Activated CD8-positive, alpha-beta memory T cell treated with anti-CD3 and anti-CD28 coated beads for 36 hours (primary cell): ENCODE results near the gene GATA3. TPM values are rescaled to one million over a fixed set of nuclear protein-coding genes. Genes with fewer than 3 reads are reported as not detected.

Experiments
- CTCF ChIA-PET: fragments of 350-600 bp; sonication (Branson Sonifier 250); formaldehyde crosslinking; loops from one replicate; lab custom pipeline; 2021; ENCODE audit warnings: antibody characterized with exemption; lab: Charles Lee
- POLR2A ChIA-PET: fragments of 350-600 bp; sonication (Branson Sonifier 250); formaldehyde crosslinking; loops from one replicate; lab custom pipeline; 2021; ENCODE audit warnings: antibody characterized with exemption; lab: Charles Lee
- total RNA-seq, 2 experiments: library from RNA; stranded (reverse); gene quantifications; one replicate each; pipeline ENCODE4 v1.2.3, GENCODE V29; 2021

GATA3 gene
- total RNA-seq, 2 experiments from 2014 or later: 31.1 to 32.9 TPM

DNA sequence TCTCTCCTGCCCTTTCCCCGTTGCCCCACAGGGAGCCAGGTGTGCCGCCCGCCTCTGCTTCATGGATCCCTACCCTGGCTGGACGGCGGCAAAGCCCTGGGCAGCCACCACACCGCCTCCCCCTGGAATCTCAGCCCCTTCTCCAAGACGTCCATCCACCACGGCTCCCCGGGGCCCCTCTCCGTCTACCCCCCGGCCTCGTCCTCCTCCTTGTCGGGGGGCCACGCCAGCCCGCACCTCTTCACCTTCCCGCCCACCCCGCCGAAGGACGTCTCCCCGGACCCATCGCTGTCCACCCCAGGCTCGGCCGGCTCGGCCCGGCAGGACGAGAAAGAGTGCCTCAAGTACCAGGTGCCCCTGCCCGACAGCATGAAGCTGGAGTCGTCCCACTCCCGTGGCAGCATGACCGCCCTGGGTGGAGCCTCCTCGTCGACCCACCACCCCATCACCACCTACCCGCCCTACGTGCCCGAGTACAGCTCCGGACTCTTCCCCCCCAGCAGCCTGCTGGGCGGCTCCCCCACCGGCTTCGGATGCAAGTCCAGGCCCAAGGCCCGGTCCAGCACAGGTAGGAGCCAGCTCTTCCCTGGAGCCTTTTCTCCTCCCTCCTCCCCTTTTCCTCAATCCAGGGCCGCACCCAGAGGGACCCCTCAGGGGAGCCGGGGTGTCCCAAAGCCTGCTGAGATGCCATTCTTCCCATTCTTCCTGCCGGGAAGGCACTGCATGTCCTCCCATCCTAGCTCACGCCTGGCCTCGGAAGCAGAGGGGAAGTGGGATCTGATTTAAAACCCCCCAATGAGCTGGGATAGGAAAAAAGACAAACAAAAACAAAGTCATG, 4.0 kb downstream of the GATA3 start:
- ChIA-PET POLR2A (interaction anchor here (0.6 to 2.7 kb wide), 5 partner anchors 11 to 349 kb away, joined by 3 to 9 read pairs (median 4); no protein-coding TSS in a partner anchor), CTCF (interaction anchor here (1.0 kb wide), 1 partner anchor 33 kb away, joined by 3 read pairs; no protein-coding TSS in a partner anchor)

DNA sequence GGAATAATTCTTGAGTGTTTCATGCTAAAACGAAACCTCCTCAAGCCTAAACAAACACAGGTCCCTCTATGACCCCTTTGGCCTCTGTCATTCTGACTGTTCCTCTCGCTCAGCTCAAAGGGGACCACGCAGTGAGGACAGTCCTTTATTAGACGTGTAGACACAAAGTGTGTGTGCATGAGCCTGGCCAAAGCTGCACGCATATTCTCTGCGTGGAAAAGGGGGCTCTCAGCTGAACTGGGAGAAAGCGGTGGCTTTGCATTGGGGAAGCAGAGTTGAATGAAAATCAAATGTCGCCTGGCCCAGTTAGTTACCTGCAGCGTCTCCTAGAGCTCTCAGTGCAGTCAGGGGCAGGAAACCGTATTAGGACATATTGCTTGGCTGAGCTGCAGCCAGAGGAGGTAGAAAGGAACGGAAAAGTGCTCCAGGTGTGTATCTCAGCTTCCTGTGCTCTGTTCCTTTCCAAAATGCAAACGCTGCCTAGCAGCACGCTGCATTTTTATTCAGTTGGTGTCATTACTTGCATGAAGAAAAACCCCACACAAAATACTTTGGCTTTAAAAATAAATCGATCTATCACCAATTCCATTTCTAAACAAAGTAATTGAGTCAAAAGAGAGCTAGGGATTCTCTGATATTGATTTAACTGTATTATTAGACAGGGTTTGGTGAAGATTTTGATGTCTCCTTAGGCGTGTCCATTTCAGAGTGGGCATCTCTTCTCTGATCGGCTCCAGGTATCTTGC, 4.9 kb downstream of the GATA3 start:
- ChIA-PET POLR2A (interaction anchor here (0.7 to 2.7 kb wide), 4 partner anchors 10 to 348 kb away, joined by 3 to 9 read pairs (median 4); no protein-coding TSS in a partner anchor), CTCF (interaction anchor here (1.0 kb wide), 1 partner anchor 32 kb away, joined by 3 read pairs; no protein-coding TSS in a partner anchor)

DNA sequence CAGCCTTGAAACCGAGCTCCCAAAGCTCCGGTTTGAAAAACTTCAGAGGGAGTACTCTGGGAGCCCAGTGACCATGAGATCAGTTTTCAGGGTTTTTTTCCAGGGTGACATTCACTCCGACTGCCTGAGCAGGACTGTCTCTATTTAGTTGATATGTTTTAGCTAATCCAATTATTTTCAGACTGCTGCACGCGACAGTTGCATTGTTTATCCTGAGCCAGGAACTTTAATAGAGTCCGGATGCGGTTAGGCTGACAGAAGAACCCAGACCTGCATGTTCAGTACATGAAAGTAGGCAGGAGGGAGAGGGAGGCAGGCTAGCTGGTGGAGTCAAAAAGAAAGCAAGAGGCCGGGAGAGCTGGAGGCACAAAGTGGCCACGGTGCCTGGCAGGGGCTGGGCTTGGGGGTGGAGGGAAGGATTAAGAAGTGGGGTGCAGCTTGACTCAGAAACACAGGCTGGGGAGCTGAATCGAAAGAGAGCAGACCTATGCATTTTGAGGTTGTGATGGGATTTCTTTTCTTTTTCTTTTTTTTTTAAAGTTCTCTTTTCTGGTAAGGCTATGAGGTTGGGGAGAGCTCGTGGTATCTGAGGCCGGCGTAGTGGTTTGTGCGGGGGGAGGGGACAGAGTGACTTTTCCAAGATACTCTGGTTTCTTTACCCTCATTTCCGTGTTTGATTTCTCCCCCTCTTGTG, 5.7 kb downstream of the GATA3 start:
- POLR2A ChIA-PET: interaction anchor here (1.1 to 2.7 kb wide), 3 partner anchors 9 to 179 kb away, joined by 3 to 9 read pairs (median 6); no protein-coding TSS in a partner anchor
- CTCF ChIA-PET: interaction anchor here (1.2 kb wide), 1 partner anchor 9 kb away, joined by 3 read pairs; no protein-coding TSS in a partner anchor

DNA sequence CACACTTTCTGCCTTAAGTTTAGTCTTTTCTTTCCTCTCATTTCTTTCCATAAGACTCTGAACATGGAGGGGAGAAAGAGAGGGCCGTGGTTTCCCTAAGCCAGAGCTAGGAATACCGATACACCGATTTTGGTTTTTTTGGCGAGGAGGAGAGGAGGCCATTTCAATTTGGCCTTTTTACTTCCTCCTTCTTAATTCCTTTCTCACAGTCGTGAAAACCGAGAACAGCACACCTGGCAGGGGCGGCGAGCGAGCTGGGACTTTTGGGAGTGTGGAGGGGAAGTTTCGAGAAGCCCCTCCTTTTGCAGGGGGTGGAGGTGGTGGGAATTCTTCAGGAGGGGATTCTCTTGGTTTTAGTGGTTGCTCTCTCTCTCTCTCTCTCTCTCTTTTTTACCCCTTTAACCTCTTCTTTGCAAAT, 6.2 kb downstream of the GATA3 start:
- POLR2A ChIA-PET: interaction anchor here (0.7 to 2.7 kb wide), 5 partner anchors 9 to 342 kb away, joined by 3 to 9 read pairs (median 3); no protein-coding TSS in a partner anchor
- CTCF ChIA-PET: interaction anchor here (1.0 to 1.2 kb wide), 2 partner anchors 8 to 10 kb away, joined by 3 to 4 read pairs; no protein-coding TSS in a partner anchor

DNA sequence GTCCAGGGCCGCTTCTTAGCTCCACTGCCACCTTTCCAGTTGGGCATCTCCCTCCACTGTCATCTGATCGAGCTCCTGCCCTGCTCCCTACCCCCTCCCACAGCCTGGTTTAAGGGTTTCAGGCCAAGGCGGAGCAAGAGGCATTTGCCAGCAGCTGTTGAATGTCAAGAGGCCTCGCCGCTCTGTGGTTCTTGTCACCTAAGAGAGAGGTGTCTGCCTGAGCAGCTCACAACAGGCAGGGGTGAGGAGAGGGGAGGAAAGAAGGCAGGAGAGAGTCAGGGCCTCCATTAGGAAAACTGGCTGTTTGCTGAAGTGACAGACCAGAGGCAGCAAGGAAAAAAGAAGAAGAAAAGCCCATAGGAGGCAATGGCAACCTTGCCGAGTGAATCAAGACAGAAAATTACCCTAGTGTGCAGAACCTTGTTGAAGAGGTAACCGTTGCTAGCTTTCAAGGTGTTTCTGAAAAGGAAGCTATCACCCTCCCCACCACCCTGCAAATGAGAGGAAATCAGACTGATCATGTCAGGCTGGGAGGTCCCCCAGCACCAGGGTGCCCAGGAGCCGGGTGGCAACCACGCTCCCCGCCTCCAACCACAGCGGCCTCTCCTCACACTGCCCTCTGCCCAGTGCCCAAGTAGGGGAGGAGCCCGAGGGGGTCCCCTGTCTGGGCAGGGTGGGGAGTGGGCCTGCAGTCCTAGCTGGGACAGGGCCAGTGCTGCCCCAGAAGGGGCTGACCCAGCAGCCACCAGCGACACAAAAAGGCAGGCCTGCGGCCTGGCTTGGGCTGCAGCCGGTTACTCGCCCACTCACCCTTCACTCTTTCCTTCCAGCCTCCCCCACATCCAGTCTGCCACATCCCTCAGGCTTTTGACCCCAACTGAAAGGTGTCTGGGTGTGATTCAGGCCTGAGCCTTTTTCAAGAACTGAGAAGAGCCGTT, 7.1 kb downstream of the GATA3 start:
- CTCF ChIA-PET: interaction anchor here (0.8 to 1.2 kb wide), 3 partner anchors 9 to 271 kb away, joined by 3 to 4 read pairs (median 3); no protein-coding TSS in a partner anchor

GRCh38 chr10:8063128-8063908, 8.8 kb downstream of the GATA3 start:
- ChIA-PET POLR2A (no interaction called here), CTCF (no interaction called here)

More for the DNA sequence above, 7.1 kb downstream of the GATA3 start:
- POLR2A ChIA-PET: interaction anchor here (0.7 to 2.7 kb wide), 4 partner anchors 8 to 341 kb away, joined by 3 to 9 read pairs (median 3); no protein-coding TSS in a partner anchor

- CTCF ChIA-PET: no interaction called here
- POLR2A ChIA-PET: no interaction called here
Observed at GRCh38 chr10:8063935-8064334, 9.4 kb downstream of the GATA3 start.

GRCh38 chr10:8064436-8064835, 9.9 kb downstream of the GATA3 start:
- CTCF ChIA-PET: no interaction called here
- POLR2A ChIA-PET: interaction anchor here (0.6 to 0.8 kb wide), 2 partner anchors 73 to 261 kb away, joined by 3 to 8 read pairs; no protein-coding TSS in a partner anchor

GRCh38 chr10:8065651-8066050, 11.2 kb downstream of the GATA3 start:
- CTCF ChIA-PET: interaction anchor here (0.6 to 0.7 kb wide), 3 partner anchors 15 to 825 kb away, joined by 3 read pairs; no protein-coding TSS in a partner anchor
- POLR2A ChIA-PET: interaction anchor here (0.6 to 1.7 kb wide), 6 partner anchors 8 to 304 kb away, joined by 3 to 5 read pairs (median 4); no protein-coding TSS in a partner anchor

- ChIA-PET CTCF (interaction anchor here (0.6 to 0.8 kb wide), 5 partner anchors 11 to 1235 kb away, joined by 3 to 4 read pairs (median 3); partner anchors contain the start of gene GATA3), POLR2A (interaction anchor here (0.6 to 1.7 kb wide), 5 partner anchors 10 to 266 kb away, joined by 3 to 5 read pairs (median 3); no protein-coding TSS in a partner anchor)
Observed at GRCh38 chr10:8066124-8066523, 11.6 kb downstream of the GATA3 start.

DNA sequence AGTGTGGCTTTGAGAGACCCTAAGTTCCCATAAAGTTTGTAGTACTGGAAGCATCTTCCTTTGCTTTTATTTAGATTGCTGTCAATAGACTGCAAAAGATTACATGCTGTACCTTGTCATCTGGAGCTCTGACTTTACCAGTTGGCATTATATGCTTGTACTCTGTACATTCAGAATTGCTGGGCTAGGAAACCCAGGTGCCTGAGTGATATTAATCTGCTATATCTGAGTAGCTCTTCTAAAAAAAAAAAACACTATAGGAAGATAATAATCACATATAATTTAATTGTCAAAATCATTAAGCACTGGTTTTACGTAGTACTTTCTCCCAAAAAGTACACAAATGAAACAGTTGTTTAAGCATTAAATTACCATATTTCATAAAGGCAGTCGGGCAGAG, 12.3 kb downstream of the GATA3 start:
- CTCF ChIA-PET: interaction anchor here (0.7 to 0.8 kb wide), 3 partner anchors 12 to 1234 kb away, joined by 3 to 4 read pairs (median 3); partner anchors contain the start of gene GATA3
- POLR2A ChIA-PET: interaction anchor here (0.6 to 1.7 kb wide), 5 partner anchors 11 to 265 kb away, joined by 3 to 5 read pairs (median 3); no protein-coding TSS in a partner anchor

DNA sequence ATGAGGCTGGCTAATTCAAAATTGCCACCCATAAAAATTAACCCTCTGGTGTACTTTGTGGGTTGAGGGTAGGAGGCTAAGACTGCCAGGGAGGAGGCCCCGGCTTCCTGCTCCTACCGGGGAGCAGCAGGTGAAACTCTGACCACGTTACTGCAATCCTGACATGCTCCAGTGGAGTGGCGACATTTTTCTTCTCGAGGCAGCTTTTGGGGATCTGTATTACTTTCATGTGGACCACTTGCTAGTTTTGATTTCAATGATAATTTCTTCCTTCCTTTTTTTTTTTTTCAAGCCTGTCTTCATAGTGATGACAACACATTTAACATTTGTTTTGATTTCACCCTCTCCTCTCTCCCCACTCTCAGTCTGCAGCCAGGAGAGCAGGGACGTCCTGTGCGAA, 14.6 kb downstream of the GATA3 start:
- POLR2A ChIA-PET: interaction anchor here (0.6 to 2.5 kb wide), 3 partner anchors 9 to 263 kb away, joined by 3 to 12 read pairs (median 9); no protein-coding TSS in a partner anchor
- CTCF ChIA-PET: interaction anchor here (0.7 kb wide), 1 partner anchor 392 kb away, joined by 3 read pairs; no protein-coding TSS in a partner anchor

DNA sequence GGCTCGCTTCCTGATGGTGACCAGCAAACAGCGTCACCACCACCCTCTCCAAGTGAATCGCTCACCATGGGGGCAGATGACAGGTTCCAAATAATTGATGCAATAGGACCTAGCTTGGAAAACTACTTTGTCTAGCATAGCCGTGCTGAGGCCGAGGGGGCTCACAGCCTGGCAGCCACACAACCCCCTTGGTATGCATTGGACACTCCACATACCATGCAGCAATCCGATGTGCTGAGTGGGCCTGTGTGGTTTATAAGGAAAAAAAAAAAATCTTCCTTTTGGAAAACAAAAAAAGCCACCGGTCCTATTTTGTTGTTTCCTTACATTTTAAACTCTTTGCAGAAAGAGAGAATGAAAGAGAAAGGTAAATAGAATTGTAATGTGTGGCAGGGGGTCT, 15.1 kb downstream of the GATA3 start:
- POLR2A ChIA-PET: interaction anchor here (2.5 kb wide), 1 partner anchor 10 kb away, joined by 9 read pairs; no protein-coding TSS in a partner anchor
- CTCF ChIA-PET: no interaction called here

GRCh38 chr10:8070440-8070839, 16.0 kb downstream of the GATA3 start:
- ChIA-PET CTCF (no interaction called here), POLR2A (interaction anchor here (2.5 kb wide), 1 partner anchor 11 kb away, joined by 9 read pairs; no protein-coding TSS in a partner anchor)

DNA sequence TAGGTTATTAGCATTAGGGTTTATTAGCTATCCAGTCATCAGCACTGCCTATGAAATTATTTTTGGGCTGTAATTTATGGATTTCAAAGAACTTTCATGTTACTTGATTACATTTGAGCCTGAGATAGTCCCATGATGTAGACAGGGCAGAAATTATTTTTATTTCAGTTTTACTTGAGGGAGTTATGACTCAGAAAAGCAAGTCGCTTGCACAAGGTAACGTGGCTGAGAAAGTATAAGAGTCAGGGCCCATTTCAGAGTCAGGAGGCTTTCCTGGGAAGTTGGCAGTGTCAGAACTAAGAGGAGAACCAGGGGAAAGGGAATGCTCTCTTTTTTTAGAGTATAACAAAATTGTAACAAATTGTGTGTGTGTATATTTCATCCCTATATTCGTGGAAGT, 16.5 kb downstream of the GATA3 start:
- CTCF ChIA-PET: no interaction called here
- POLR2A ChIA-PET: interaction anchor here (0.9 kb wide), 1 partner anchor 11 kb away, joined by 3 read pairs; no protein-coding TSS in a partner anchor

DNA sequence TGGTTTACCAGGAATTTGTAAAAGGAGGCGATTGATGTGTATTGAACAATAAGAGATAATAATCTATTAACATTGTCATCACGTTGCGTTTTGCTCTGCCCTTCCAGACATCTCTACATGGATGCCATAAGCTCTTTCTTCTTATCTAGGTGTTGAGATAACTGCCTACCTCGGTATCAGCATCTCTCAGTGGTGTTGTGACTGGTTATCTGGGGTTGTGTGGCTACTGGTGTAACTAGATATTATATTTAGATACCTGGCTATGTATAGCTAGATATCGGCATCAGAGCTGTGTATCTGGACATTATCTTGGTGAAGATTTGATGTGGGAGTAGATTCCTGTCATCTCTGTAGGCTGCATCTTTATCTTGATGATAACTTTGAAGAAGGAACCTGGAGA, 17.2 kb downstream of the GATA3 start:
- CTCF ChIA-PET: no interaction called here
- POLR2A ChIA-PET: interaction anchor here (0.9 kb wide), 1 partner anchor 11 kb away, joined by 3 read pairs; no protein-coding TSS in a partner anchor
